HG03469 (cell line): ENCODE results near the gene CLDN7.
"Not testable (repeated sequence)": the region's sequence is repeated elsewhere in the genome, so short reads cannot be mapped to it uniquely, and the experiment has no call there.

ENCODE experiments used
- ATAC-seq: cut with Tn5 transposase; IDR thresholded peaks from one replicate; pipeline ENCODE4 v1.9.1; 2021; ENCODE audit warnings: mild to moderate bottlenecking, moderate library complexity, moderate number of reproducible peaks; ENCODE audit not compliant: unreplicated experiment

The CLDN7 gene

DNA sequence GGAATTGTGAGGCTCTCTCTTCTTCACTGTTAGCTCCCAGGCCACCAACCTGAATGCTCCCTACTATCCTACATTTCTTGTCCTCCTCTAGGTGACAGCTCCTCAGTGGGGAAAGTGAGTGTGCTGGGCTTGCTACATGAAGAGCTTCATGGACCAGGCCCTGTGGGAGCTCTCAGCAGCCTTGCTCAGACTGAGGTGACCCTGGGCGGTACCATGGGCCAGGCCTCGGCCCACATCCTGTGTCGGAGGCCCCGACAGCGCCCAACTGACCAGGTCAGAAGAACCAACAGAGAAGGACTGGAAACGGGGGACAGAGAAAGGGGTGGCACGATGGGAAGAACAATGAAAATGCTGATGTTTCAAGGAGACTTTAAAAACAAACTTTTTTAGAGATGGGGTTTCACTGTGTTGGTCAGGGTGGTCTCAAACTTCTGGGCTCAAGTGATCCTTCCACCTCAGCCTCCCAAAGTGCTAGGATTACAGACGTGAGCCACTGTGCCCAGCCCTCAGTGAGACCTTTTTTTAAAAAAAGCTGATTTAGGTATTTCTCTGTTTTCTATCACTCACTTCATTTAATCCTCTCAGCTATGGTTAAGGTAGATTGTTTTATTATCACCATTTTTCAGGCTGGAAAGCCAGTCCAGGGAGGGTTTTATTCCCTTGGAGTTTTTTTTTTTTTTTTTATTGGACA is 5.4 kb downstream of the CLDN7 start:
- ATAC-seq, result no peak

DNA sequence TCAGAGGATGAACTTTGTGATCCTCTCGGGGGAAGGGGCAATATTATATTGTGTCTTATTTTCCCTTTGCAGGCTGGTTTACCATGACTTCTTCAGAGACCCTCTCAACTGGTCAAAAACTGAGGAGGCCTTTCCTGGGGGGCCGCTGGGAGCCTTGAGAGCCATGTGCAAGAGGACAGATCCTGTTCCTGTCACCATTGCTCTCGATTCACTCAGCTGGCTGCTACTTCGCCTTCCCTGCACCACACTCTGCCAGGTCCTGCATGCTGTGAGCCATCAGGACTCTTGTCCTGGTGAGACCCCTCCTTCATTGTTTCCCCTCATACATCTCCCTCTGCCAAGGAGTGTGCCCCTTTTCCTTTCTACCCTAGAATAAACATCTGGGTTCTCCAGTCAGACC is 7.8 kb downstream of the CLDN7 start:
- ATAC-seq, result no peak

DNA sequence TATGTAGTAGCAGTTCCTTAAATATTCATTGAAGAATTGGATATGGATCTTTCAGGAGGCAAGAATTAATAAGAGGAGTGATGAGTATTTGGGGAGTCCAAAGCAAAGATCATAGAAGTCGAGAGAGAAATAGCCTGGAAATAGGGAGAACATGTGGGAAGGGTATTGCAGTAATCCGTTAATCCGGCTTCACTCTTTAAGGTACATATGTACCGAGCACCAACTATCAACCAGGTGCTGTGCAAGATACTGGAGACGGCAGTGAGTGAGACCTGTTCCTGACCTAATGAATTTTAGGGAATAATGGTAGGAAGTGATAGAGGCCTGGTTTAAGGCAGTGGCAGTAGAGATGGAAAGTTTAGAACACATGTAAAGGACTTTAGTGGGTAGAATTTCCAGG is 9.2 kb downstream of the CLDN7 start:
- no peak for ATAC-seq

DNA sequence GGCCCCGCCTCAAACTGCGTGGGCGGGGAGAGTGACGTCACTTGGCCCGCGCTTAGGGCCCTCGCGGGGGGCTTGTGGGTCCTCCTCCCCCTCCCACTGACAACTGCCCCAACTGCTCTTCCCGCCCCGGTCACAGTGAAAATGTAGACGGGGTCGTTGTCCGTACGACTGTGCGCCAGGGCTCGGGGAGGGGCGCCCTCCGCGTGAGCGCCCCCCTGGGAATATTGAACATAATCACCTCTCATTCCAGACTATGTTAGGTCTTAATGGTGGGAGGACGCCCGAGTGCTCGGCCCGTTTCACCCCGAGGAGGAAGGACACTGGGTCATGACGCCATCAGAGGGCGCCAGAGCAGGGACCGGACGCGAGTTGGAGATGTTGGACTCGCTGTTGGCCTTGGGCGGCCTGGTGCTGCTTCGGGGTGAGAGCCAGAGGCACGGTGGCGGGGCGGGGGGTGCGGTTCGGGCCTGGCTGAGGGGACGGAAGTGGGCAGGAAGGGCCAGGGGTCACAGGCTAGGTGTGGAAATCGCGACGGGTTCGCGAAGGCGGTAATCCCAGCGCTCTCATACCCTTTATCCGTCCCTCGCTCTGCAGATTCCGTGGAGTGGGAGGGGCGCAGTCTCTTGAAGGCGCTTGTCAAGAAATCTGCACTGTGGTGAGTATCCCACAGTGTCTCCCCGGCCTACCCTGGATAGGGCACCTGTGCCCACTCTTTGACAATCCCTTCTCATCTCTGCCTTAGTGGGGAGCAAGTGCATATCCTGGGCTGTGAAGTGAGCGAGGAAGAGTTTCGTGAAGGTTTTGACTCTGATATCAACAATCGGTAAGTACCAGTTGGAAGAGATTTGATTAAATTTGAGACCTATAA is 9.9 kb downstream of the CLDN7 start, which contains the start of gene ELP5:
Gene ELP5 (plus strand): TSS at position 40 of the 868 bp plus-strand sequence. CDS start 336 bp downstream, at position 376.
- ATAC-seq, result peak; percentile 35

DNA sequence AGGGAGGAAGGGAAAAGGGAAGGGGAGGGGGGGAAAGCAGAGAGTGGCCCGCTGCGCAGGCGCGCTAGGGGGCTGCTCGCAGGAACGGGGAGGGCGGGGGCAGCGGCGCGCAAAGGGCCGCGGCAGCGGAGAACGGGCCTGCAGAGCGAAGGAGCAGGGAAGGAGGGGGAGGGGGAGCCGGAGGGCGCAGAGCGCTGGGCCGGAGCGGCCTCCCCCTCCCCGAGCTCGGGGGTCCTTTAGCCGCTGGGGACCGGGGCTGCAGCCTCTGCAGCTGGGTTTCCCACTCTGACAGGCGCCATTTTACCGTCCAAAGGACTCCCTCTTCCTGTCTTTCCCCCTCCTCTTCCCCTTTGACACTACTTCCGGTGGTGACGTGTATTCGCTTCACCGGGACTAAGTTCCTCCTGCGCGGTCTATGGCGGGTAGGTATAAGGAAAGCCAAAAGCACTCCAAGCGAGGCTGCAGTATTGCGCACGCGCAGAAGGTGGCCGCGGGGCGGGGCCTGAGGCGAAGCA is 10.6 kb downstream of the CLDN7 start, which contains the start of gene CTDNEP1:
Gene CTDNEP1 (minus strand): TSS at position 74 of the 515 bp plus-strand sequence. CDS start 438 bp downstream, outside the sequence.
- ATAC-seq, result peak; percentile 70

DNA sequence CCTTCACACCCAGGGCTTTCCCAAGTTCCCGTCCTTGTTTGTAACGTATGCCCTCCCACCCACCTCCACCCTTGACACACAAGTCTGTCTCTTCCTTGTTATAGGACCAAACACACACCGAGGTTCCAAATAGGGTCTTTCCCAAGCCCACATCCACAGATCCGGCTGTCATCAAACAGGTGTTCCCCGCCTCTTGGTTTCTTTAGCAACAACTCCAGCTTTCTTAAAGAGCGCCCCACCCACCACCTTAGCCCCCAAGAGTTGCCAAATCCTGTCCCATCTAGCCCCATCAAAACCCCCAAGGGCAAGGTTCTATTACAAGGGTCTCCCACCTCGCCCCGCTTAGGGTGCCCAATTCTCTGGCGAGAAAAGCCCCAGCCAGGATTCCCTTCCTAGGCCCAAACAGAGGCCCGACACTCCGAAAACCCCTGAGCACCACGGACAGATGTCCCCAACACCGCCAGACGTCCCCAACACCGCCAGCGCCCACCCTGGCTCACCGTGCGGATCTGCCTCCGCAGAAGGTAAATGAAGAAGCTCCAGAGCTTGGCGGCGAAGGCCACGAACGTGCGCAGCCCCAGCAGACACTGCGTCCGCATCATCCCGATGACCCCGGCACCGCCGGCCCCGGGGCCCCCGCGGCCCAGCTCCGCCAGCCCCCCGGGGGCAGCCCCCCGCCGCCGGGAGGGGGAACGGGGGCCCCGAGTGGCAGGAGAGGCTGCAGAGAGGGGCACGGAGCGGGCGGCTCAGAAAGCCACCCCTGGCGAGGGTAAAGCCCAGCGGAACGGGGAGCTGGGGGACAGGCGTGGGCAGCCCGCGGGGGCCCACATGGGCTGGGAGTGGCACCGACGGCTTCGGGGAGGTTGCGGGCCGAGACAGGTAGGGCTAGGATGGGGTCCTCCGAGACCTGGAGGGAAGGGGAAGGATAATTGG is 11.3 kb downstream of the CLDN7 start:
- ATAC-seq, result no peak

DNA sequence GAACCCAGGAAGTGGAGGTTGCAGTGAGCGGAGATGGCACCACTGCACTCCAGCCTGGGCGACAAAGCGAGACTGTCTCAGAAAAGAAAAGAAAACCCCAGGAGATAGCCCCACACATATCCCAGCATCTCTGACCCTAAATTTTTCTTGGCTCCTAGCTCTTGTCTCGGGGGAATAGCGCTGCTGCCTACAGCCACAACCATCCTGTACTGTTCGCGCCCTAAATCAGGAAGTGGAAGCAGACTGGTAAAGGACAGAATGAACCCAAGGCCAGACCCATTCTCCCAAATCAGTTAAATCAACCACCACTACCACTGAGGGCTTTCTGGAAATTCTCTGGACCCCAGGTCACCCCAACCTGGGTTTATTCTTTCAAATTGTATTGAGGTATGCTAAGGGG is 12.4 kb downstream of the CLDN7 start:
- ATAC-seq, result no peak

DNA sequence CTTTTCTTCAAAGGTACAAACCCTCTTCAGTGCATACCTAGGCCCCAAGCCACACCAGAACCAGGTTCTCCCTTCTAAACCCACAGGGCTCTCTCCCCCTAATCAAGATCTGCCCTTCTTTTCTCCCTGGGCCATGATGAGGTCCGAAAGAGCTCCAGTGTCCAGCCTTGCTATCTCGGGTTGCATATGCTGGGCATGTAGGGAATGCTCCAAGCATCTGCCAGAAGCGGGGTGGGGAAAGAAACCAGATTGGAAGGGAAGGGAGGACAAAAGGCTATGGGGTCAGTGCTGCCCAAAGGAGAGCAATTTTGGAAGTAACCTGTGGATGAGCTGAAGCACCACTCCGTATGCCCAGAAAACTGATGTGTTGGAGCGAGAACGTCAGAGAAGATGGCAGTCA is 13.1 kb downstream of the CLDN7 start:
- ATAC-seq, result no peak

DNA sequence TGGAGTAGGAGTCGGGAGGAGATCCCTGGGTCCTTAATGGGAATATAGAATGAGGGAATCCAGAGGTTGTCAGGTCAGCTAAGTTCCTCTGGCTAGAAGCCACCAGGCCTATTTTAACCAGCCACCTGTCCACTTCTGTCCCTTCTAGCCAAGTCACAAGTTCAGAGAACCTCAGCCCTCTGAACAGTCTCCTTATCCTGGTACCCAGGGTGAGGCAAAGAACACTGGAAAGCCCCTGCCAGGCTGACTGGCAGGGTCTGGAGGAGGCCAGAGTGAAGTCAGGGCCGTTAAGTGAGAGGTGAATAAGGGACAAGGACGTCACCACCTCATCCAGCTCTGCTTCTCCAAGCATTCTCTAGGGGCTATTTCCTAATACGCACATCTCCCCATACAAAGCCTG is 13.5 kb downstream of the CLDN7 start:
- ATAC-seq, result no peak

DNA sequence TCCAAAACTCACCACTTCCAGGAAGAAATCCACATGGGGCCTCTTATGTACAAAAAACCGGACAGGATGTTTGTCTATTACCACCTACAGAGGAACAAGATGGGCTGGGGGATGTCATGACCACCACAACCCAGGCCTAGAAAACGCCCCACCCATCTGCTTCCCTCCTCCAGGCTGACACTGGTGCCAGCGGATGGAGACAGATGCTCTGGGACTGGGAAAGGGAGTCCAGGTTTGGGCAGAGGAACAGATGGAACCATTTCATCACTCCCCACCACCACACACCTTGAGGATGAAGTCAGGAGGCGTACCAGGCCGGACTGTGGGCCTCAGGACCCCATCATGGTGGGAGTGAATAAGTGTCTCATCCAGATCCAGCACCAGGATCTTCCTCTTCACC is 15.5 kb downstream of the CLDN7 start:
- no peak for ATAC-seq

DNA sequence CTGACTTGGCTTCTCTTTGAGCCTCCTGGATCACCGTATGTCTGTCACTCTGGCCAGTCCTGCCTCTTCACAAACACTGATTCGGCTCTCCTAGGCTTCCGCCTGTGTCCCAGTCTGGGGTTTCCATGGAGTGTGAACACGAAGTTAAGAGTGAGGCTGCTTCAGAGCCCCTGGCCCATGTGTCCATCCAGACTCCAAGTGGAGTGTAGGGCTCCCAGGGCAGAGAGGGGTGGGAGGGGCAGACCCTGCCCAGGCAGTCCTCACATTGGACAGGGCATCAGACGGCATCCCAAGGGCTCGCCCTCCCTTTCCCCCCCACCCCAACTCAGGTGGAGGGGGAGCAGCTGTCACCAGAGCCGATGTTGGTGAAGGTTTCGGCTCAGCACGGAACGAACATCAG is 18.4 kb downstream of the CLDN7 start:
- not testable (repeated sequence) for ATAC-seq

DNA sequence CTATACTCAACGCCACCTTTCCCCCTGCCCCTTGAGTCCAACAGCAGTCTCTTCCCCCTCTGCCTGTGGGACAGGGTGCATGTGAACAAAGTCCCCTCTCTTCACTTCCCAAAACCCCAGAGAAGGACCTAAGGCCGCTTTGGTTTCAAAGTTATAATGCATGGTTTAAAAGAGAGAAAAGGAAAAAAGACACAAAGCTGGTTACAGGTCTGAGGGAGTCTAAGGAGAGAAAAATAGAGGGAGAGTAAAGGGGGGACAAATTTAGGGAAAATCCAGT is 18.9 kb downstream of the CLDN7 start:
- no peak for ATAC-seq

DNA sequence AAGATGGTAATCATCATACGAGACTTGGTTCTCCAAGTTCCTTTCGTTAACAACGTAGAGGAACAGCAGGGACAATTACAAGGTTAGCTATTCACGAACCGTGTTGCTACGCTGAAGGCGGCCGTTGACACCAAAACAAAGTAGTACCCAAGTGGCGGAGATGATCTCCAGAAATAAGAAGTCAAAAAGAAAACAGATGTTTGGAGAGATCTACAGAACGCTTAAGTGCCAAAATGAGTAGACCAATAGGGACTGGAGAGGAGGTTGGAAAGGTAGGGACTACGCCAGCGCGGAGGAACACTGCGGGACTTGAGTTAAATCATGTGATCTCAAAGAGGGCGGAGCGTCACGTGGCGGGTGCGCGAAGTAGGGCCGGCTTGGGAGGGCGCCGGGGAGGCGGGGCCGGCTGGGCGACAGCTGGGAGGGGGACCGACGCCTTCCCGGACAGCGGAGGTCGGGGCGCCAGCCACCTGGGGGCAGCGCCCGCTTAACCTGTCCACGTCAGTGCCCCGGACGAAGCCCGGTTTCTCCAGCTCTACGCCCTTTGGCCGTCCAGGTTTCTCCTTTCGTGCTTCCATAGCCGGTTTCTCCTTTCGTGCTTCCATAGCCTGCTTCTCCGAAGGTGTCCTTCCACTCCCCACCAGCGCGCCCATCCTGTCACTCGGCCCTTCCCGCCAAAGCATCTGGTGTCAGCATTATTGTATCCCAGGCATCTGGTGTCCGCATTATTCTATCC is 19.4 kb downstream of the CLDN7 start:
- no peak for ATAC-seq

DNA sequence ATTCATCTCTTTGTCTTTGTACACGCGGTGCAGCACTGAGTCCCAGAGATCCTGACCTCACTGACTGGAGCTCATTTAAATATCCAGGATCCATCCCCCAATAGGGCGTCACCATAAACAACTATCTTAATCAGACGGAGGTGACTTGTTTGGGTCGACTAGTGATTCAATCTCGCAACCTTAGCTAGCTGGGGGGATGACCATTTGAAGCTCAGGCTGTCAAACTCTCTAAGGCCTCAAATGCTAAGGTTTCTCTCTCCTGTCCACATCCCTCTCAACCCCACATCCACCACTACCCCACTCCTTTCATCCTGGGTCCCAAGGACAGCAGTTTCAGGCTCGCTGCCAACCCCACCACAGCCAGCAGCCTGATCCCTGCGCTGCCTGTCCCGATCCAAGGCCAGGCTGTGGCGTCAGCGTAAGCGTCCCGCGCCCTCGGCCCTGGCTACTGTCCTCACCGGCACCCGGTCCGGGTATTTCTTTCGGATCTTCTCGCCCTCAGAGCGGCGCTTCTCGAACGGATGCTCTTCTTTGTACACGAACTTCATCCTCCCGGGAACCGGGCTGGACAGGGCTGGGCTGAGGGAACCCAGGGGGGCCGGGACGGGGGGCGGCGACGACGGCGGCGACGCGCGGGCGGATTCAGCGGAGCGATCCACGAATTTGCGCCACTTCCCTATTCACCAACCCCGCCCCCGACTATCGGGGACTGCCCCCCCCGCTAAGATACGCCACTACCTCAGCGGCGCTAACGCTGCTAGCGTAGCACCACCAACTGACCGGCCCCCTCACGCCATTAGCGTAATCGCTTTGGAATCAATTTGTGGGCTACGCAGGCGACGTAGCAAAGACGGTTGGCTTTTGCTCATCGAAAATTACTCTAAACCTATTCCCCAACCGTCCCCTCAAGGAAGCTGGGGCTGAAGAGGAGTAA is 20.2 kb downstream of the CLDN7 start, which contains the start of gene GABARAP:
Gene GABARAP (minus strand): TSS at position 667 of the 934 bp plus-strand sequence. CDS start 119 bp downstream, at position 548.
- ATAC-seq, result no peak

DNA sequence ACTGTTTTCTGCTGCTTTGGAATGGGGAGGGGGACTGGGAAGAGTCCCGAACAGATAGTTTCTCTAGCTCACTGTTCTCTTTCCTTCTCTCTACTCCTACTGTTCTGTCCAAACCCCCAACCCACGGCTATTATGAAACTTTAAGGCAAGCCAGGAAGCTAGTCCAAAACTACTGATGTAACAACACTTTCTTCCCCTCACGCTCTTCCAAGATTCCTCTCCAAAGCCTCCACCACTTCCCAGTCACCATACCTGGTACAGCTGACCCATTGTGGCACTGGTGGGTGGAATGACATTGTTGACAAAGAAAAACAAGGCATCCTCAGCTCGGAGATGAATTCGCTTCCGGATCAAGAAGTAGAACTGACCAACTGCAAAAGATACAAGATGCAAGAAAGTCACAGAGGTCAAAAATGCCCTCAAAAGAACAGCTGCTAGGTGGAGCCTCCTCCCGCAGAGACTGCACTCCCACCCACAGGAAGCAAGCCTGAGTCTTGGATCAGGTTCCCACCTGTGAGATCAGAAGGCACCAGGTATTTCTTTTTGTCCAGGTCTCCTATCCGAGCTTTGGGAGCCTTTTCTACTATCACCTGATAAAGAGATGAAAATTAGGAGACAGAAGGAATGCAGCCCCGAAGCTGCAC is 21.1 kb downstream of the CLDN7 start:
- no peak for ATAC-seq

DNA sequence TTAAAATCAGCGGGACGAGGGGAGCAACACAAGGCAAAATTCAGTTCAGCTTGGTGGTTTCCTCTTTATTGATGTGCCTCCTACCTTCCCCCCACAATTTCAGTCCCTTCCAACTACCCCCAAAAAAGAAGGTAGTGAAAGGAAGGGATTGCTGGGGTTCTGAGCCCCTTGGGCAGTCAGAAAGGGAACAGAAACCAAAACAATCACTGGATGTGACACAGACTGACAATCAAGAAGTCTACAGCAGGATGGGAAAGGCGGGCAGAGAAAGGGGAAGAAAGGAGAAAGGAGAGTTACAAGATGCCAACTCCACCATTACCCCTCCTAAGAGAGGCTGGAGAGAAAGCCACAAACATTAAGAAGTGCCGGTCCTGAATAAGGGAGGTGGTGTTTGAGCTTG is 21.9 kb downstream of the CLDN7 start:
- no peak for ATAC-seq

DNA sequence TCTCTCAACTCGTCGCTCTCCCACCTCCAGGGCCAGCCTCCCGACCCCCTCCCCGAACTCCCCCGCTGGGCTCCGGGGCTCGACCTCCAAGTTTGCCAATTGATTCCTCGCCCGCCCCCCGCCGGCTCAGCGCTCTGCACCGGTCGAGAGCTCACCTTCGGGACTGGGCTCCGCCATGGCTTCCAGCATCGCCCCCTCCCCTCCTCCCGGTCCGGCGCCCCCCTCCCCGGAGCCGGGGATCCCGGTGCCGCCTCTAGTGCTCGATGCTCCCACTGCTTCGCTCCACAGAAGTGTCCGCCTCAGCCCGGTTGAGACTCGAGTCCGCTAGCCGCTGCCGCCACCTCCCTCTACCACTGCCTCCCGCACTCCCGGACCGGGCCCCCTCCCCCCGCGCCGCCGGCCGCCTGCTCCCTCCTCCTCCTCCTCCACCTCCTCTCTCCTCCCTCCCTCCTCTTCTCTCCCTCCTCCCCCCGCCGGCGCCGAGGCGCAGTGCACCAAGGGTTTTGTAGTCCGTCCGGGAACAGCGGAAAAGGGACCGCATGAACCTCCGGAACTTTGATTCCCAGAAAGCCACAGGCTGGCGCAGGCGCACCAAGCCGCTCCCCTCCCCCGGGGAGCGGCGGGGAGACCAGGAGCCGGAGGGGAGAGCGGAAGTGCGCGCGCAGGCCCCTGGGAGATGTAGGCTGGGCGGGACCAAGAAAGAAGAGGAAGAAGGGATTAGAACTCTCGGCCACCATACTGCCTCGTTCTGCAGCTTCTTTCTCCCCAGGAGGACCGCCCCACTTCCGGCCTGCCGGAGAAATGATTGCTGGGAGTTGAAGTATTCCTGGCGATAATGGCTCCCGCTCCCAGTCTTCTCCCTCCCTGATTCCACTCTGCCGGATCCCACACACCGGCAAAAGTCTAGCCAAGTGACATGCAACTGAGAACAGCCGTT is 22.9 kb downstream of the CLDN7 start, which contains the start of gene PHF23:
Gene PHF23 (minus strand): TSS at position 367 of the 937 bp plus-strand sequence. CDS start 178 bp downstream, at position 189.
- peak; percentile 33 for ATAC-seq
